GM12874 (cell line): Measurements from ENCODE around the gene PPP1R1B.

ENCODE experiments used
- TF ChIP-seq, protein P1 (sequence below): IDR thresholded peaks from 2 replicates; pipeline ENCODE4 v1.5.1; 2011; ENCODE audit warnings: low read depth, mild to moderate bottlenecking, control low read depth, low read length, moderate library complexity; ENCODE audit not compliant: insufficient read depth

PPP1R1B gene

DNA sequence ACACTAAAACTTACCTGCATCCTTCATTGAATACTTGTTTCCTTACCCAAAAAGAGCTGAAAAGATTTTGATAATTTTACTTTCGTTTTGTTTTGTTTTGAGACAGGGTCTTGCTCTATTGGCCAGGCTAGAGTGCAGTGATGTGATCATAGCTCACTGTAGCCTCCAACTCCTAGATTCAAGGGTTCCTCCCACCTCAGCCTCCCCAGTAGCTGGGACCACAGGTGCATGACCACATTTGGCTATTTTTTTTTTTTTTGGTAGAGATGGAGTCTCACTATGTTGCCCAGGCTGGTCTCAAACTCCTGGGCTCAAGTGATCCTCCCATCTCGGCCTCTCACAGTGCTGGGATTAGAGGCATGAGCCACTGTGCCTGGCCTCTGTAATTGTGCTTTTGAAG is 28.4 kb downstream of the PPP1R1B start:
- TF ChIP-seq, protein P1, sequence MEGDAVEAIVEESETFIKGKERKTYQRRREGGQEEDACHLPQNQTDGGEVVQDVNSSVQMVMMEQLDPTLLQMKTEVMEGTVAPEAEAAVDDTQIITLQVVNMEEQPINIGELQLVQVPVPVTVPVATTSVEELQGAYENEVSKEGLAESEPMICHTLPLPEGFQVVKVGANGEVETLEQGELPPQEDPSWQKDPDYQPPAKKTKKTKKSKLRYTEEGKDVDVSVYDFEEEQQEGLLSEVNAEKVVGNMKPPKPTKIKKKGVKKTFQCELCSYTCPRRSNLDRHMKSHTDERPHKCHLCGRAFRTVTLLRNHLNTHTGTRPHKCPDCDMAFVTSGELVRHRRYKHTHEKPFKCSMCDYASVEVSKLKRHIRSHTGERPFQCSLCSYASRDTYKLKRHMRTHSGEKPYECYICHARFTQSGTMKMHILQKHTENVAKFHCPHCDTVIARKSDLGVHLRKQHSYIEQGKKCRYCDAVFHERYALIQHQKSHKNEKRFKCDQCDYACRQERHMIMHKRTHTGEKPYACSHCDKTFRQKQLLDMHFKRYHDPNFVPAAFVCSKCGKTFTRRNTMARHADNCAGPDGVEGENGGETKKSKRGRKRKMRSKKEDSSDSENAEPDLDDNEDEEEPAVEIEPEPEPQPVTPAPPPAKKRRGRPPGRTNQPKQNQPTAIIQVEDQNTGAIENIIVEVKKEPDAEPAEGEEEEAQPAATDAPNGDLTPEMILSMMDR = no peak

DNA sequence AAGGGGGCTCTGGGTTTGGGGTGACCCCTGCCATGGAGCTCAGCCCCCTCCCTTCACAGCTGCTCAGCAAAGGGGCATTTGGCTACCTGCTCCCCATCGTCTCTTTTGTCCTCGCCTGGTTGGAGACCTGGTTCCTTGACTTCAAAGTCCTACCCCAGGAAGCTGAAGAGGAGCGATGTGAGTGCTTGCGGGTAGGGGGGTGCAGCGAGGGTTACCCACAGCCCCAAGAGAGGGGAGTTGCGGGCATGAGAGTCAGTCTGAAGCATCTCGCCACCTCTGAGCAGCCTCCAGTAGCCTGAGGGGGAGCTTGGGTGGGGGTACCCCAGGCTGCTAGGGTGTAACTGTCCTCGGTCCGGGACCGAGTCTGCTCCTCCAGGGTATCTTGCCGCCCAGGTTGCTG is 31.6 kb downstream of the PPP1R1B start:
- TF ChIP-seq, protein P1 = no peak

DNA sequence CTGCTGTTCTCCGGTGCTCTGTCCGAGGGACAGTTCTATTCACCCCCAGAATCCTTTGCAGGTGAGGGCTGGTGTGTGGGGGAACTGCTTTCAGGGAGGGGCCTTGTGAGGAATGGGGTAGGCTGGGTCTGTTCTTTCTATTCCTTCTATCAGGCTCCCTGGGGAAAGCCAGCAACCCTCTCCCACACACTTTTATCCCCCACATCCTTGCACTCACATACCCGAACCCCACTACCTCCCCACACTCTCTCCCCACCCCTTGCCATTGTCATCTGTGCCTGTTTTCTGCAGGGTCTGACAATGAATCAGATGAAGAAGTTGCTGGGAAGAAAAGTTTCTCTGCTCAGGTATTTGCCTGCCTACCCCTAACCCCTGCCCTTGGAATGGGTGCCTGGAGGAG is 32.0 kb downstream of the PPP1R1B start:
- TF ChIP-seq, protein P1 = no peak

DNA sequence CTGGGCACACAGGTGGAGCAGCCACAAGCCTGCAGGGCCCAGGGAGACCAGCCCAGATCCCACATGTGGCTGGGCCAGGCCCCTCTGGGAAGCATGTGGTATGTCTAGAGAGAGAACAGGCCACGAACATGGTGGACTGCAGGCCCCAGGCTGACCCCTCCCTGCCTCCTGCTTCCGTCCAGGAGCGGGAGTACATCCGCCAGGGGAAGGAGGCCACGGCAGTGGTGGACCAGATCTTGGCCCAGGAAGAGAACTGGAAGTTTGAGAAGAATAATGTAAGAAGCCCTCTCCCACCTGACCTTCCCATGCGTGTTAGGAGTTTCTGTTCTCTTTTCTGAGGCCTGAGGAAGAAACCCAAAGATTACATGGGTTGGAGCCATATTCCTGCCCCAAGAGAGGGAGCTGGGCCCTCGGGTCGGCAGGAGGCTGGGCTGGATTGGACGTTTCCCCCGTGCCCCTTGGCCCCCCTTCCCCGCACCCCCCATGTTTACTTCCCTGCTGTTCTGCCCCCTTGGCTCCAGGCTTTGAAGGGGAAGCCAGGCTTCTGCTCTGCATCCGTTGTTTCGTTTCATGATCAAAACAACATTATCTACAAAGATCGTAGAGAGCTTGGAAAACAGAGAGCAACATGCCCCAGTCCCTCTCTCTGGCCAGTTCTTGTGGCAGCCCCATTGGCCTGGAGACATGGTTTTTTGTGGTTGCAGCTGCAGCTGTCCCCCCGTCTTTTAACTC is 32.7 kb downstream of the PPP1R1B start:
- TF ChIP-seq, protein P1 = no peak

DNA sequence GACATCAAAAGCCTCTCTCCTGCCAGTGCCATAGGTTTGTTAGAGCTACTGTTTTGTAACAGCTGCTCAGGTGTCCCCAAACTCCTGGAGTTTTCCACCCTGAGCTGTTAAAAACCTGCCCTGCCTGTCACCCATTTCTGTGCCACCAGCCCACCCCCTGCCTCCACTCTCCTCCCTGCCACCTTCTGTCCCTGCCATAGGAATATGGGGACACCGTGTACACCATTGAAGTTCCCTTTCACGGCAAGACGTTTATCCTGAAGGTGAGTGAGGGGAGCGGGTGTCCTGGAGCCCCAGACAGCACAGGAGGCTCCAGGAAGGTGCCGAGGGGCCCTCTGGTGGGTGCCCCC is 33.2 kb downstream of the PPP1R1B start:
- TF ChIP-seq, protein P1 = no peak

DNA sequence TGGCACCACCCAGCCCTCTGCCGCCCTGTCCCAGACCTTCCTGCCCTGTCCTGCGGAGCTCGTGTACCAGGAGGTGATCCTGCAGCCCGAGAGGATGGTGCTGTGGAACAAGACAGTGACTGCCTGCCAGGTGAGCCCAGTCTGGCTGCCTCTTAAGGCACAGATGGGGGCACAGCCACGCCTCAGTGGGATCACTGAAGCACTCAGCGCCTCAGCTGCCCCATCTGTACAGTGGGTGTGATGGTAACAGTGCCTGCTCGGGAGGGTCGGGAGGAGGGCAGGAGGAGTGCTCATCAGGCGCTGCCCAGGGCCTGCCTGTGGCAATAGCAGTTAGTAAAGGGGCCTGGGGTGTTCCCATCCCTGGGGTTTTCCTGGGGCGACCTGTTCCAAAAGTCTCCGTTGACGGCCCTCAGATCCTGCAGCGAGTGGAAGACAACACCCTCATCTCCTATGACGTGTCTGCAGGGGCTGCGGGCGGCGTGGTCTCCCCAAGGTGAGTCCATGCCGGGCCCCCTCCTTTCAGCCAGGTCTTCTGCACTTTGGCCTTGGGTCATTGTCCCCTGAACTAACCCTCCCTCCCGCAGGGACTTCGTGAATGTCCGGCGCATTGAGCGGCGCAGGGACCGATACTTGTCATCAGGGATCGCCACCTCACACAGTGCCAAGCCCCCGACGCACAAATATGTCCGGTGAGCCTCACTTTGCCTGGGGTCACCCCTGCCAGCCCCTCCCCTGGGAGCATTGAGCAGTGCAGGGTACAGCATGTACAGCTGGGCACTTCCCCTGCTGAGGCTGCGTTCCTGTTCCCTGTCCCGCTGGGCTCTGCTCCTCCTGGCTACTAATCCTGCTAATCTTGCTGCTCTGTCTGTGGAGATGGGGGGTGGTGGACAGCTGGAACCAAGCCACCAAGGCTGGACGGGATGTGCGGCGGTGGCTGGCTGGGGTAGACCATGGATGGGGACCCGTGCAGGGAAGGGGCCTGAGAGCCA is 33.9 kb downstream of the PPP1R1B start:
- TF ChIP-seq, protein P1 = no peak

DNA sequence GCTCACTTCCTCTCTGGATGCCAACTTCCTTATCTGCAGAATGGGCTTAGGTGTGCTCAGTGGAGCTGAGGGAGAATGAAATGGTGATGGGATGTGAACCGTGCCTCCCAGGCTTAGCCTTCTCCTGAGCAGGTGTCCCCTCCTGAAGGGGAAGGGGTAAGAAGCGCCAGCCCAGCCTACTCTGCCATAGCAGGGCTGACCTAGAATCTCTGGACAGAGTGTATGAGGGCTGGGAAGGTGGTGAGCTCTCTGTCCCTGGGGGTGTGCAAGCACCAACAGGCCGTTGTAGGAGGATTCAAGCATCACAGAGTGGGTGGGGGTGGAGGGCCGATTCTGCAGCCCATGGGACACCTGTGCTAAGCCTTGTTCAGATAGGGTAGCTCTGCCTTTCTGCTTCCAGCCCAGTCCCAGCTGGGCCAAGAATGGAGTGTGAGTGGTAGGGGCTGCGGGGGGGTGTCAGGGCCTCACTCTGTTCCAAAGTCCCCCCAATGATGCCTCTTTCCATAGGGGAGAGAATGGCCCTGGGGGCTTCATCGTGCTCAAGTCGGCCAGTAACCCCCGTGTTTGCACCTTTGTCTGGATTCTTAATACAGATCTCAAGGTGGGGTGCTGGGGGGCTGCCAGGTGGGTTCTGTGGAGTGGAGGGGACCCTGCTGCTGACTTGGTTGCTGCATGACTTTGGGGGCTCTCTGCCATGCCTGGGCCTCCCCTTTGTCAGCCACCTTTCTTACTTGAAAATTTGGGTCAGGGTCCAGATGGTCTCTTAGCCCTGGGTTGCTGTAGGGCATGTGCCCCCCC is 35.2 kb downstream of the PPP1R1B start:
- TF ChIP-seq, protein P1 = no peak
